NCI-H2196 treated with DMSO at 0.1 percent for 48 hours (cell line): ENCODE measurements around the gene NR0B1.

Experiments
- DNase-seq: peaks from one replicate; lab custom pipeline; 2025; ENCODE audit not compliant: unreplicated experiment; lab: John Stamatoyannopoulos, UW

The NR0B1 gene

GRCh38 chrX:30309139-30309571 lies at the start of gene NR0B1:
Gene NR0B1 (minus strand): TSS chrX:30309390. CDS start chrX:30309363, 27 bp downstream.
- DNase-seq, result peak; percentile 20

DNA sequence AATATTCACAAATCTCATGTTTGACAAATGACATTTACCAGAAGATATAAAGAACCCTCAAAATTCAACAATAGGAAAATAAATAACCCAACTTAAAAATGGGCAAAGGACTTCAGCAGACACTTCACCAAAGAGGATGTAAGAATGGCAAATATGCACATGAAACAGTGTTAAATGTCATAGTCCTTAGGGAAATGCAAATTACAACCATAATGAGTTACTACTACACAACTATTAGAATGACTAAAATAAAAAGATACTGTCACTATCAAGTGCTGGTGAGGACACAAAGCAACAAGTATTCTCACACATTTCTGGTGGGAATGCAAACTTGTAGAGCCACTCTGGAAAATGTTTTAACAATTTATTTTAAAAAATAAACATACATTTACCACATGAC lies 40.8 kb upstream of the NR0B1 start:
- no peak for DNase-seq

DNA sequence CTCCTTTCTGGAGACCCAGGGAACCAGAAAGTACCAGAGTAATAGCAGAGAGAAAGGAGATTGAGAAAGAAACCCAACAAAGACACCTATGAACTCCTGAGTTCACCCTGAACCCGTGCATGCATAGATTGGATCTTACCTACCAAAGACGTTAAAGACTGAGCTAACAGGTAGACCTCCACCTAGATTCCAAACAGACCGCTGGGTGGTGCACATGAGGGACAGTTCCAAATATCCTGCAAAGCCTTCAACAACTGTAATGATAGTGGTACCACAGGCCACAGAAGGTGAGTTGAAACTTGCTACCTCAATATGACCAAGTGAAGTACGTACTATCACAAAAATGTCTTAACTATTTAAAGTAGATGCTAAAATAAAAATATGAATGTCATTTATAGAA lies 34.0 kb upstream of the NR0B1 start:
- no peak for DNase-seq

- no peak for DNase-seq
Measured at GRCh38 chrX:30340753-30341152, 31.6 kb upstream of the NR0B1 start.

- no peak for DNase-seq
Measured at GRCh38 chrX:30327762-30328161, 18.6 kb upstream of the NR0B1 start.

DNA sequence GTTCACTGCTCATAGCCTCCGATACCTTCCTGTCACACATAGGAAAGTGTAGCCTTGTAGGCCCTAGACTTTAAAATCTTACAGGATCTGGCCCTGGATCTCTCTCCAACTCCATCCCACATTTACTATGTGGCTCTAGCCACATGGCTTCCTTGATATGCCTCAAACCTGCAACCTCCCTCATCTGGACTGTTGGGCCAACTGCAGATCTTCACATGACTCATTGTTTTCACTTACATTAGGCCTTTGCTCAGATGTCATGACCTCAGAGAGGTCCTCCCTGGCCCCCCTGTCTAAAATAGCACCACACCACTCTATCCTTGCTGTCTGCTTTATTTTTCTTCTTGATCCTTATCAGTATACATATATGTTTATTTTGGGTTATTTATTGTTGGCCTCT lies 8.1 kb upstream of the NR0B1 start:
- DNase-seq, result no peak

- DNase-seq, result peak; percentile 16
Measured at GRCh38 chrX:30313322-30313721, 4.1 kb upstream of the NR0B1 start.

GRCh38 chrX:30312858-30313257 lies 3.7 kb upstream of the NR0B1 start:
- DNase-seq, result no peak

GRCh38 chrX:30310429-30311206 lies 1.4 kb upstream of the NR0B1 start:
- no peak for DNase-seq

DNA sequence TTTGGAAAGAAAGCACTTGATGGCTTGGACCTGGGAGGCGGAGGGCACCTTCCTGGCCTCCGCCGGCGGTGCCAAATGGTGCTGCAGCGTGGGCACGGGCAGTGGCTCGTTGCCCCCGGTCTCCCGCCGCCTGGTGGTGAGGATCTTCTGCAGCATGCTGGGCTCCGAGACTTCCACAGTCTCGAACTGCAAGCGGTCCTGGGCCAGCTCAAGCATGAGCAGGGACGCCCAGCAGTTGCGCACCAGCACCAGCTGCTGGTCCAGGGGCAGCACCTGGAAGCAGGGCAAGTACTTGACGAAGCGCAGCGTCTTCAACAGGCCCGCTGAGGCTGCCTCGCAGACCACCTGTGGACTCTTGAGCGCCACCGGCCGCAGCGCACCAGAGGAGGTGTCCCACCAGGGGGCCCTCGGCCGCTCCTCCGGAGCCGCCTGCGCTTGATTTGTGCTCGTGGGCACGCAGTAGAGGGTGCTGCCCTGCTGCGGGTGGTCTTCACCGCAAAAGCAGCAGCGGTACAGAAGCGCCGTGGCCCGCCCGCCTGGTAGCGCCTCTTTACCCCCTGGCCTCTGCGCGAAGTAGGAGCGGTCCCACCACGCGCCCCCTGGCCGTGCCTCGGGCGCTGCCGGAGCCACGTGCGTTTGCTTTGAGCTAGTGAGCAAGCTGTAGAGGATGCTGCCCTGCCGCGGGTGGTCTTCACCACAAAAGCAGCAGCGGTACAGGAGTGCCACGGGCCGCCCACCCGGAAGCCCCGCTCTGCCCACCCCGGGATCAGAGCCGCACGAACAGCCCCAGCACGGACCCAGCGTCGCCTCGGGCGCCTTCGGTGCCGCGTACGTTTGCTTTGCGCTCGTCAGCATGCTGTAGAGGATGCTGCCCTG lies 689 bp downstream of the NR0B1 start:
- peak; percentile 8 for DNase-seq

DNA sequence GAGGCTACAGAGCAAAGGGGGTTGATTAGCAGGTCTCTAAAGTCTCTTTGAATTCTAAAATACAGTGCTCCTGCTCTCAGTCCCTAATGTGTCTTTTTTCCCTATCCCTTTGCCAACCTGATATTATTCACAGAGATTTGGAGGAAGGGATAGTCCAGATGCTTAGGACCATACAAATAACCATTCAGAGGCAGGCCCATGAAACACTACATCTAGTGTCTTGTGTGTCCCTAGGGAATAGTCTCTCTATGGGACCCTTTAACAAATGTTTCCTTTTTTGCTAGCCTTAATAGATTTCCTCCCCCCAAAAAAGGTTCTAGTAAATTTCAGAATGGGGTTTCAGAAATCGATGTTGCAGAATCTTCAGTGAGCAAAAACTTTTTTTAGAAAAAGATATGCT lies 1.7 kb downstream of the NR0B1 start:
- no peak for DNase-seq

GRCh38 chrX:30304866-30305265 lies 4.3 kb downstream of the NR0B1 start:
- no peak for DNase-seq

GRCh38 chrX:30302956-30303355 lies 6.2 kb downstream of the NR0B1 start:
- peak; percentile 6 for DNase-seq

DNA sequence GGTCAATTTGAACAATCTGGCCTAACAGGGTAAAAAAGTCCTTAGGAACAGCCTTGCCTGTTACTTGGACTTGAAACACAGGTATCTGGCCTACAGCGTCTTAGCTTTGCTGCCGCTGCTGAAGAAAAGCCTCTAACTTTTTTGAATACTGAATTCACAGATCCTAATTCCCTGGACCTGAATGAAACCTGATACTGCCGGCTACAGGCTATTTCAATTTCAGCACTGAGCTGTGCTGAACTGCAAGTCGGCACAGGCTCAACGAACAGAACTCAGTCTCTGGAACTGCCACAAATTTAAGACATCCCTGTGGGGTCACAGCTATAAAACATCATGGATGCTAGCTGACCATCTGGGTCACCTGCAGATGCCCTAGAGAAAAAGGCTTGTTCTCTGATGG lies 7.2 kb downstream of the NR0B1 start:
- DNase-seq, result no peak

- no peak for DNase-seq
Measured at GRCh38 chrX:30301208-30301607, 8.0 kb downstream of the NR0B1 start.

DNA sequence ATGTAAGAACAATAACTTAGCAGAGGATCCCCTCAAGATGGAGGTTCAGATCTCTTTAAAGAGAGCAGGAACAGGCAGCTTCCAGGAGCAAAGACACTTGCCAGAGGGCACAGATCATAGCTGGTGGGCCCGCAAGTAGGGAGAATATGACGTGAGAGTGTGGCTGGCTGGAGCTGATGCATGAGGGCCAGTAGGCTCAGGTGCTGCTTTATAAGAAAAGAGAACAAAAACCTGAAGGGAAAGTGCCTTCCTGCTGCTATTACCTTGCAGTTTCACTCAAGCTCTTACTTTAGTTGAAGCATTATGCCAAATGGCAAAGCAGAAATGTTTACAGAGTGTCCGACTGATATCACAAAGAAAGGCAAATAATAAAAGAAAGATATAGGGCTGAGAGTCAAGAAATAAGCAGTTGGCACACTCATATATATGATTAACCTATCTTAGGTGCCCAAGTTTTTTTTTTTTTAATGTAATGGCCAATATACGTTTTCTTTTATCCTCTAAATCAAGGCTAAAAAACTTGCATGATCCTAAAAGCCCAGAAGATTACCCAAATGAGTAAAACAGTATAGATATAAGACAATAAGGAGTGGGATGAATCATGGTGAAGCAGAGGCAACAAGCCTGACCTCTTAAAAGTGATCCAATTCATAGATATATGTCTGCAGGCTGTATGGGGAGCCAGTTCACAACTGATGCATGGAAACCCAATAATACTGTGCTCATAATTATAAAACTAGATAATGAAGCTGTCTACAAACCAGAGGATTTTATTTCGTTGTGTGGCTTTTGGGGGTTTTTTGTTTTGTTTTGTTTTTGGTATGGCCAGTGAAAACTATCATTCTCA lies 12.6 kb downstream of the NR0B1 start:
- DNase-seq, result no peak

DNA sequence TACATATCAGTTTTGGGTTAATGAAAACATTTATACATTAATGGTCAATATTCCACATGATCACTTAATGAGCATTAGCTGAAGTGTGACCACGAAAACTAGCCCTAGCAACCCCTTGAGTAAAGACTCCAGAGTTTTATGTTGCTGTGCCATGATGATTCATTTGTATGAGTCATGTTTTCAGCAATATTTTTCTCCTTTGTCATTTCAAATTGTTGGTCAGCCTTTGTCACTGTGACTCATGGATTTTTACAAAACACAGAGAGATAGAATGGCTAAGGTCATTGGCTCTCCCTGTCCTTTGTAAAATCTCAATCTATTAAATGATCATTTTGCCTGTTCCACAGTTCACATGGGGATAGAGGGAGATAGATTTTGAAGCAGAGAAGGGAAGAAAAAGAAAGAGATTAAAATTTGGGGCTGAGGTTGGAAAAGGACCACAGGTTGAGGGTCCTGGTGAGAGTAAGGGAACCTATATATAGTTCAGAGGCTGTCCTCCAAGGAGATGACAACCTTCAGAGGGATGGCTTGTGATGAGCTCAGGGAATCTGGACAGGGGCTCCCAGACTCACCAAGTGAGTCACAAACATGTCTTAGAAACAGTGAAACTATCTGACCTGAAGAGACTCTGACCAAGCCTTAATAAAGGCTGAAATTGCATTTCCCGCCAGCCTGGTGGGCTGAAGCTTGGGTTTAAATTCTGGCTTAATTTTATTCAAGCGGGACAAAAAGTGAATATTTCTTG lies 25.6 kb downstream of the NR0B1 start:
- DNase-seq, result no peak

- no peak for DNase-seq
Measured at GRCh38 chrX:30282527-30282926, 26.7 kb downstream of the NR0B1 start.

GRCh38 chrX:30280428-30280827 lies 28.8 kb downstream of the NR0B1 start:
- DNase-seq, result no peak

- DNase-seq, result no peak
Measured at GRCh38 chrX:30278365-30278764, 30.8 kb downstream of the NR0B1 start.

GRCh38 chrX:30275498-30275897 lies 33.7 kb downstream of the NR0B1 start:
- DNase-seq, result no peak
